Activated CD4-positive, alpha-beta T cell treated with anti-CD3 and anti-CD28 coated beads for 24 hours (primary cell): Measurements from ENCODE around the gene UGT1A5.
A peak's percentile ranks its signal among the peaks of the same experiment; 100 is the strongest.
"Not testable (repeated sequence)": the region's sequence is repeated elsewhere in the genome, so short reads cannot be mapped to it uniquely, and the experiment has no call there.

Experiments
- DNase-seq, 2 donors: peaks; one replicate each; pipeline ENCODE4 v3.0.0-alpha.2; 2020; ENCODE audit warnings: low read depth in 2 of 2

The UGT1A5 gene

DNA sequence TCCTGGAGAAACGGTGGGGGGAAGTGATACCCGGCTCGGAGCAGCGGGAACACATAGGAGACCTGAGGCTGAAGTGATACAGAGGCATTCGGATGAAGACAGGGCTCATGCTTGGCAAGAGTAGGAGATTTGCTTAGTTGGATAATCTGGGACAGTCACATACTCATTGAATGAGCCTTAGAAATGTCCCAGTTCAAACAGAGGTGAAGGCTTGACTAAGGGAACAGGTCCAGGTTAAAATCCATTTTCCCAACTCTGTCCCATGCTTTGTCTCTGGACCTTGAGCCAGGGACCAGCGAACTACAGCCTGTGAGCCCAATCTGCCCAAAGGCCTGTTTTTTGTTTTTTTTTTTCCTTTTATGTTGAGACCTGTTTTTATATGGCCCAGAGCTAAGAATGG is 18.7 kb upstream of the UGT1A5 start:
- DNase-seq = no peak

DNA sequence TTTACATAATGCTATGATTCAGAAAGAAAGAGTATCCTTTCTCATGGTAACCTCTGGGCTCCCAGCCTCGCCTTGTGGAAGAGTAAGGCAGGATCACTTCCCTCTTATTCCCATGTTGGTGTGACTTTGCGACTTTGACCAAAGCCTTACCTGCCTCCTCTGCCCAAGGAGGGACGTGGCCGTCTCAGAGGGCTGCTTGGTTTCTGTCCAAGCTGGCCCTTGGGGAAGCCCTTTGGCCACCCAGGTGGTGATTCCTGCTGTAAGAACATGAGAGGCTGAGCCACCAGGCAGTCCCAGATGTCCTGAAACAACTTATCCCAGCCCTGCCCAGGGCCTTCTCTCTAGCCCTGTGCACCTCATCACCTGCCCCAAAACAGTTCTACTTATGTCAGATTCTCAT is 14.0 kb upstream of the UGT1A5 start:
- DNase-seq = no peak

DNA sequence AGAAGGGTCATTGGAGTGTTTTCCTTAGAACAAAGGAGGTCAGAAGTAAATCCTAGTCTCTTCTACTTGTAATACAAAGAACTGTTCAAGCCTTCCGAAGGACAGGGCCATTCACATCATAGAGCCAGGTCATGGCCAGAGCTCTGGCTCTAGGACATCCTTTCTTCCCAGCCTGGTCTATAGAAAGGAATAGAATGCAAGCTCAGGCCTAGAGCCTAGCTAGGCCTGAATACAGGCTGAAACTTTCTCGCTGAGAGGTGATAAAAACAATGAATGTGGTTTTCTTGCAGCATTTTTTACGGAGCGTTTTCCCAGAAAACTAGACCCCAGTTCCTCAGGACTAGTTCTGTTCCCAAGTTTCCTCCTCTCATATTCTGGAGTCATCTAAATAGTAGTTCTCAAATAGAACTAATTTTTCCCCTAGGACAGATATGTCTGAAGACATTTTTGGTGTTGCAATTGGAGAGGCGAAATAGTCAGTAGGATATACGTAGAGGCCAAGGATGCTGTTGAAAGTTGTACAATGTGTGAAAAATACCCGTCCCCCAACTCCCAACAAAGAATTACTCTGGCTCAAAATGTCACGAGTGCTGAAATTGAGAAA is 13.2 kb upstream of the UGT1A5 start:
- no peak for DNase-seq

DNA sequence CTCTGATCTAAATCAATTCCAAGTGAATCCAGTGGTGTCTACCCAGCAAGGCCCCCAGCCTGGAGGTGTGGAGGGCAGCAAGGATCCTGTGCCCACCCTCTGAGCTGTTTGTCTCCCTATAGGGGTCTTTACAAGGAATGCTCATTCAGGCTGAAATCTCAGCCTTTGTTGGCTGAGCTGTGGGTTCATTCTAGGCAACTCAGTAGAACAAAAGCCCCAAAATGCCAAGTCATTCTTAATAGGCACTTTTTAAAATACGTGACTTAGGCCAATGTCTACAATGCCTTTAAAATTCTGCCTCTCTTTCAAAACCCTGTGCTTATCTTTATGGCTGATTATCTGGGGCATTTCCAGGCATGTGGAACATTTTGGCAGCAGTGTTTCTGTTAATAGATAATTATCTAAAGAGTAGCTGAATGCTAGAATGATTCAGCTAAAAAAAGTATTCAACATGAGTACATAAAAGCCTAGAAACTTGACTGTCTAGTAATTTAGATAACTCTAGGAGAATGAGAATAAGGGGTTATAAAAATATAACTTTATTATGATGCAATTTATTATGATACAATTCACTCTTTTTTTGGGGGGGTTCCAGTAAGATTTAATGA is 12.6 kb upstream of the UGT1A5 start:
- DNase-seq = no peak

DNA sequence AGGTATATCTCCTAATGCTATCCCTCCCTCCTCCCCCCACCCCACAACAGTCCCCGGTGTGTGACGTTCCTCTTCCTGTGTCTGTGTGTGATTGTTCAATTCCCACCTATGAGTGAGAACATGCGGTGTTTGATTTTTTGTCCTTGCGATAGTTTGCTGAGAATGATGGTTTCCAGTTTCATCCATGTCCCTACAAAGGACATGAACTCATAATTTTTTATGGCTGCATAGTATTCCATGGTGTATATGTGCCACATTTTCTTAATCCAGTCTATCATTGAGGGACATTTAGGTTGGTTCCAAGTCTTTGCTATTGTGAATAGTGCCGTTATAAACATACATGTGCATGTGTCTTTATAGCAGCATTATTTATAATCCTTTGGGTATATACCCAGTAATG is 11.9 kb upstream of the UGT1A5 start:
- DNase-seq = not testable (repeated sequence)

DNA sequence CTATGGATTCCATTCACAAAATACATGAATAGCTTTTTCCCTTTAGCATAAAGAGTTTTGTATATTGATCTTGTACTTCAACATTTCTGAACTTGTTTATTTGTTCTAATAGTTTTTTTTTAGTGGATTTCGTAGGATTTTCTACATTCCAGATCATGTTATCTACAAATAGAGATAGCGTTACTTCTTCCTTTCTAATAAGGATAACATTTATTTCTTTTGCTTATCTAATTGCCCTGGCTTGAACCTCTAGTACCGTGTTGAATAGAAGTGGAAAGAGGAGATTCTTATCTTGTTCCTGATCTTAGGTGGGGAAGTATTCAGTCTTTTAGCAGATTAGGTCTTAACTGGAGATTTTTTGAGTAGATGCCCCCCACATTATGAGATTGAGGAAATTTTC is 10.5 kb upstream of the UGT1A5 start:
- no peak for DNase-seq

DNA sequence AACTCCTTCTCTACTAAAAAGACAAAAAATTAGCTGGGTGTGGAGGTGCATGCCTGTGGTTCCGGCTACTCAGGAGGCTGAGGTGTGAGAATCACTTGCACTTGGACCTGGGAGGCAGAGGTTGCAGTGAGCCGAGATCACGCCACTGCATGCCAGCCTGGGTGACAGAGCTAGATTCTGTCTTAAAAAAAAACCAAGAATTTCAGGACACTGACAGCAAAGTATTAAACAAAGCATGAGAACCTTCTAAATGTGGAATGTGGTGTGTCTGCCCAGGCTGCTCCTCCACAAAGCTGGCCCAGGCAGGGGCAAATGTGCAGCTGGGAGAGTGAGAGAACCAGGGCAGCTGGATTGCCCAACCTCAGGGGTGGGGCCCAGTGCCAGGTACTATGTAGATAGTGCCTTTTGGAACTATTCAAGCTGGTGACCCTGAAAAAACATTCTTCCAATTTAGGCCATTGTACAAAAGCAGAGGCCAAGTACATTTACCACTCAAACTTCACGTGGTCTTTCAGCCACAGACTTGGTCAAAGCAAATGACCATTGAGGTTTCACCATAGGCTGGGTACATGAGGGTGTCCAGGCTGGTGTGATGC is 6.7 kb upstream of the UGT1A5 start:
- DNase-seq = no peak

DNA sequence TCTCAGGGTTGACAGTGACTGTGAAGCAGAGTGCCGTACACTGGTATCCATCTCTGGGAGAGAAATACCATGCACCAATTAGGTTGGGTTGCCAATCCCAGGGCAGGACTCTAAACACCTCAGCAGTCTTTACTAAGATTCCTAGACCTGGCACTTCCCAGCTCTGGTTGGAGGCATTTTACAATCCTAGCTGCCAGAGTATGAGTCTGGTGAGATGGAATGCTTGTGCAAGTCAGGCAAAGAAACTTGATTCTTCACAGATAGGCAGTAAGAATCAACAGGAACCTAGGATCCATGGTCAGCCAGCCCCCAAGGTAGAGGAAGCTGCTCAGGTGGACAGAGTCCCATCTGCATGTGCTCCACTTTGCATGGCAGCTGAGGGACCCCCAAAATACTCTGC is 6.0 kb upstream of the UGT1A5 start:
- no peak for DNase-seq

DNA sequence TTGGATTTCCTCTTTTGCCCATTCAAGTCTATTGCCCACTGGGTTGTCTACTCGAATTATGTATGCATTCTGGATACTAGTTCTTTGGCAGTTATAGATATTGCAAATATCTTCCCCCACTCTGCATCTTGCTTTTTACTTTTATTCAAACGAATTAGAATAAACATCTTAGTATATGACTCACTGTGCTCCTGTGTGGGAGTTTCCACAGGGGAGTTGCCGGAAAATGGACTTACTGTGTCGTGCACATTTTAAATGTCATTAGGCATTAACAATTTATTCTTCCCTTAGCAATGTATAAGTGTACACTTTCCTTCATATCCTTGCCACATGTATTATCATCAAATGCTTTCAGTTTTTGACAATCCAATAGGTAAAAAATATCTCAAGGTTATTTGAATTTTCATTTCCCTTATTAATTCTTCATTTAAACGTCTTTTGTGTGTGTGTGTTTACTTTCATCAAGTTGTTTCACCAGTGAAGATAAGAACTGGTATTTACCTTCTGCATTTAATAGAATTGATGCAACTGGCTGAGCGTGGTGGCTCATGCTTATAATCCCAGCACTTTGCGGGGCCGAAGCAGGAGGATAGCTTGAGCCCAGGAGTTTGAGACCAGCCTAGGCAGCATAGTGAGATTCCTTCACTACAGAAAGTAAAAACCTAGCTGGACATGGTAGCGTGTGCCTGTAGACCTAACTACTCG is 4.6 kb upstream of the UGT1A5 start:
- DNase-seq = no peak

DNA sequence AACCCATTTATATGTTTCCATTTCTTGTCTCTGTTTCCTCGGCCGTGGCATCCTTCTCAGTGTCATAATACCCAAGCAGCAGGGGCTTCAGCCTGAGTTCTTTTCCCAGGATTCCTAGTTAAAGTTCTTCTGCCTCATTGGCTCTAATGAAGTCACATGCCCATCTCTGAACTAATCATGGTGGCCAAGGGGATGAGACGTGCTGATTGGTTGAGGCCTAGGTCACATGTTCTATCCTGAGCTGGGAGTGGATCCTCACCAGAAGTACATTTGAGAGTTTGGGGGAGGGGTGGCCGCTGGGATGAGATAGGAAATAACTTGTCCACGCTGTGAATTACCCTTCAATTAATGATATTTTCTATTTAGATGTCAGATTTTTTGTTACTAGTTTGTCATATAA is 3.8 kb upstream of the UGT1A5 start:
- no peak for DNase-seq

DNA sequence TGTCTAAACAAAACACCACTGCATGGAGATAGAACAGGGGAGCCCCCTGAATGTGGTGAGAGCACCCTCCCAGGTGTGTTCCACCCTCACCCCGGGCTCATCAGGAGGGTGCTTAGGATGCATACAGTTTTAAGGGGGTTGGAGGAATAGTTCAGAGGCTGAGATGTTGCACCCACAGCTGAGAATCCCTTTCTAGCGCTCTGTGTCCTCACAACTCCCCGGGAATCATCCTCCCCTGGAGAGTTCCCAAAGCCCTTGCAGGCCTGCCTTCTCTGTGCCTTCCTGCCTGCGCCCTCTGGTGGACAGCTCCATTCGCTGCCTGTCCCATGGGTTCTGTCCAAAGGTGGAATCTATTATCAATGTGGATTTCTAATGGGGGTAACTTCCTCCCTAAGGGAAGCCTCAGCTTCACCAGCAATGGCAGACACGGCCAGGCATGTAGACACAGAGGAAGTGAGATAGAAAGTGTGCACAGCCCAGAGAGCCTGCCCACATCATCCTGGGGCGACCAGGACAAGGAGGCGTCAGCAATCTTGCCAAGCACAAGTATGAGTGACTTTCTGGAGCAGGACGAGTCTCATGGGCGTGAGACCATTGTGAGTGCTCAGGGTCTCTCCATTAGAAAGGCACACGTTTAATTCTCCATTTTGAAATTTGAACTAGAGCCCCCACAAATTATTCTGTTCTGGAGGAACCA is 1.2 kb upstream of the UGT1A5 start:
- peak; percentile 52 to 65 for DNase-seq

DNA sequence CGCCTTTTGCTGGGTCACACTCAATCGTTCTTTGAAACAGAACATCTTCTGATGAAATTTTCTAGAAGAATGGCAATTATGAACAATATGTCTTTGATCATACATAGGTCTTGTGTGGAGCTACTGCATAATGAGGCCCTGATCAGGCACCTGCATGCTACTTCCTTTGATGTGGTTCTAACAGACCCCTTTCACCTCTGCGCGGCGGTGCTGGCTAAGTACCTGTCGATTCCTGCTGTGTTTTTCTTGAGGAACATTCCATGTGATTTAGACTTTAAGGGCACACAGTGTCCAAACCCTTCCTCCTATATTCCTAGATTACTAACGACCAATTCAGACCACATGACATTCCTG is 532 bp downstream of the UGT1A5 start:
- DNase-seq = no peak

DNA sequence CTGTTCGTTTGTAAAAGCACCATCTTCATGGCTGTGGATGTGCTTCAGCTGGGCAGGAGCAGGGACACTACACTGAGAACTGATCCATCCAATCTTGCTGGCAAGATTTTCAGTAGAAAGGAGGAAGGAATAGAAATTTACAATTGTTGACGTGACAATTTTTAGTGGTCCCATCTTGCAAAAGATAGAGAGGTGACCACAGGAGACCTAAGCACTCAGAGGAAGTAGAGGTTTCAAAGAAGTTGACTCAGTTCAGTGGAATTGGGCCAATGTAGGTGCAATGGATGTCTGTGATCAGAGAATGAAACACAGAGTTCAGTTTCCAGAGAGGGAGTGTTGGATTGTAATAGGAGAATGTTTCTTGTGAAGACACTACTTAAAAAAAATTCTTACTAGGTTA is 1.4 kb downstream of the UGT1A5 start:
- DNase-seq = no peak

DNA sequence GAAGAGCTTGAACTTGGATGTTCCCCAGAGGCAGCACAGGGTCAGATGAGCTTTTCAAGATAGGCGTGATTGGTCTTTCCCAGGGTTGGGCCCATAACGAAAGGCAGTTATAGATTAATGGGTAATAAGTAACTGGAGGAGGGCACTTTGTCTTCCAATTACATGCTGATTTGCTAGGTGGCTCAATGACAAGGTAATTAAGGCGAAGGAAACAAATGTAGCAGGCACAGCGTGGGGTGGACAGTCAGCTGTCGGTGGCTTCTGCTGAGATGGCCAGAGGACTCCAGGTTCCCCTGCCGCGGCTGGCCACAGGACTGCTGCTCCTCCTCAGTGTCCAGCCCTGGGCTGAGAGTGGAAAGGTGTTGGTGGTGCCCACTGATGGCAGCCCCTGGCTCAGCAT is 5.8 kb downstream of the UGT1A5 start, which contains the start of gene UGT1A4:
Gene UGT1A4, plus strand, starts transcription at position 185 of the 400 bp plus-strand sequence. Its CDS starts 85 bp downstream, at position 270.
- no peak for DNase-seq

DNA sequence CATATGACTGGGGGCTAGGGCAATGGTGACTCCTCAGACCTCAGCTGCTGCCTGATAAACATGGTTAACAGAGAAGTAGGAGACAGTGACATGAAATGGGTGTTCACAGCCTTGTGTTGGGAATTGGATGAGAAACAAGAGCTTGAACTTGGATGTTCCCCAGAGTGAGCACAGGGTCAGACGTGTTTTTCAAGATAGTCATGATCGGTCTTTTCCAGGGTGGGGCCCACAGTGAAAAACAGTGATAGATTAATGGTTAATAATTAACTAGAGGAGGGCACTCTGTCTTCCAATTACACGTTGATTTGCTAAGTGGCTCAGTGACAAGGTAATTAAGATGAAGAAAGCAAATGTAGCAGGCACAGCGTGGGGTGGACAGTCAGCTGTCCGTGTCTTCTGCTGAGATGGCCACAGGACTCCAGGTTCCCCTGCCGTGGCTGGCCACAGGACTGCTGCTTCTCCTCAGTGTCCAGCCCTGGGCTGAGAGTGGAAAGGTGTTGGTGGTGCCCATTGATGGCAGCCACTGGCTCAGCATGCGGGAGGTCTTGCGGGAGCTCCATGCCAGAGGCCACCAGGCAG is 16.1 kb downstream of the UGT1A5 start, which contains the start of gene UGT1A3:
Gene UGT1A3, plus strand, starts transcription at position 320 of the 579 bp plus-strand sequence. Its CDS starts 85 bp downstream, at position 405.
- DNase-seq = no peak

DNA sequence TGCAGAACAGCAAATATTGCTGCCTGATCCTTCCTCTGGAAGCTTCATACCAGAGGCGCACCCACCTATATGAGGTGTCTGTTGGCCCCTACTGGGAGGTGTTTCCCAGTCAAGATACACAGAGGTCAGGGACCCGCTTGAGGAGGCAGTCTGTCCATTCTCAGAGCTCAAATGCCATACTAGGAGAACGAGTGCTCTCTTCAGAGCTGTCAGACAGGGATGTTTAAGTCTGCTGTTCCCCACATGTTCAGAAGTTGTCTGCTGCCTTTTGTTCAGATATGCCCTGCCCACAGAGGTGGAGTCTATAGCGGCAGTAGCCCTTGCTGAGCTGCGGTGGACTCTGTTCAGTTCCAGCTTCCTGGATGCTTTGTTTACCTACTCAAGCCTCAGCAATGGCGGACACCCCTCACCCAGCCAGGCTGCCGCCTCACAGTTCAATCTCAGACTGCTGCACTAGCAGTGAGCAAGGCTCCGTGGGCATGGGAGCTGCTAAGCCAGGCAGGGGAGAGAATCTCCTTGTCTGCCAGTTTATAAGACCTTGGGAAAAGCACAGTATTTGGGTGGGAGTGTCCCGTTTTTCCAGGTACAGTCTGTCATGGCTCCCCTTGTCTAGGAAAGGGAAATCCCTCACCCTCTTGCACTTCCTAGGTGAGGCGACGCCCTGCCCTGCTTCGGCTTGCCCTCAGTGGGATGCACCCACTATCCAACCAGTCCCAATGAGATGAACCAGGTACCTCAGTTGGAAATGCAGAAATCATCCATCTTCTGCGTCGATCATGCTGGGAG is 24.4 kb downstream of the UGT1A5 start:
- not testable (repeated sequence) for DNase-seq

DNA sequence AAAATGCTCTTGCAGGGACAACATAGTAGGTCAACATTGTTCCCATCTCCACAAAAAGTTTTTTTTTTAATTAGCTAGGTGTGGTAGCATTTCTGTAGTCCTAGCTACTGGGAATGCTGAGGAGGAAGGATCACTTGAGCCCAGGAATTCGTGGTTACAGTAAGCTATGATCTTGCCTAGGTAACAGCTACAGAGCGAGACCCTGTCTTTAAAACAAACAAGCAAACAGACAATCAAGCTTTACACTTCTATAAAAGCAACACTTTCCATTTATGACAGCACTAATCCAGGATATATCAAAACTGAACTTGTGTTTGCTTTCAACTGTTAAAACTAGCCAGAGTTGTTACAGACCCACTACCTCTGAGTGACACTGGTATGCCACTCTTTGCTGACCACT is 28.2 kb downstream of the UGT1A5 start:
- DNase-seq = no peak

DNA sequence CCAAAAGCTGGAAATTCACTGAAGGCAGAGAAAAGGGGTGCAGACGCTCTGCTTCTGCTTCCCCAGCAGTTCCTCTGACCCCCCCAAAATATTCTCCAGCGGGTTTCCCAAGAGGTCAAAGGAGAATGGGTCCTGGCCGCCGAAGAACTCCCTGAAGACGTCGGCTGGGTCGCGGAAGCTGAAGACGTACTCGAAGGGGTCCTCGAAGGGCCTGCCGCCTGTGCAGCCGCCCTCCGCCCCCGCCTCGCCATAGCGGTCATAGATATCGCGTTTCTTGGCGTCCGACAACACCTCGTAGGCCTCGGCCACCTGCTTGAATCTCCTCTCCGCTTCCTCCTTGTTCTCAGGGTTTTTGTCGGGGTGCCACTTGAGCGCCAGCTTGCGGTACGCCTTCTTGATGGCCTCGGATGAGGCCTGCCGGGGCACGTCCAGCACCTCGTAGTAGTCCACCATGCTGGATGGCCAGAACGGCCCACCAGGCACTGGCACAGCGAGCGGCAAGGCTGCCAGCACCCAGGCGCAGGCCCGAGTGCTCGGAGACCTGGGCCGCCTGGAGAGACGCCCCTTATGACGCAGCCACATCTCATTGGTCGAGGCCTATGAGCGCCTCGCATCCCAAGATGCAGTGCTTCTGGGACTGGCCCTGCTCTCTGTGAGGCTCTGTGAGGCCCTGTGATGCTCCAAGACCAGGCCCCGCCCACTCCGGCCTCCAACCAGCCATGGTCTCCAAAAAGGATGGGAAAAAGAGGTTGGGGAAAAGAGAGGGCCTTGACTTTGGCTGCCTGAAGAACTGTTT is 31.0 kb downstream of the UGT1A5 start:
- DNase-seq = no peak

DNA sequence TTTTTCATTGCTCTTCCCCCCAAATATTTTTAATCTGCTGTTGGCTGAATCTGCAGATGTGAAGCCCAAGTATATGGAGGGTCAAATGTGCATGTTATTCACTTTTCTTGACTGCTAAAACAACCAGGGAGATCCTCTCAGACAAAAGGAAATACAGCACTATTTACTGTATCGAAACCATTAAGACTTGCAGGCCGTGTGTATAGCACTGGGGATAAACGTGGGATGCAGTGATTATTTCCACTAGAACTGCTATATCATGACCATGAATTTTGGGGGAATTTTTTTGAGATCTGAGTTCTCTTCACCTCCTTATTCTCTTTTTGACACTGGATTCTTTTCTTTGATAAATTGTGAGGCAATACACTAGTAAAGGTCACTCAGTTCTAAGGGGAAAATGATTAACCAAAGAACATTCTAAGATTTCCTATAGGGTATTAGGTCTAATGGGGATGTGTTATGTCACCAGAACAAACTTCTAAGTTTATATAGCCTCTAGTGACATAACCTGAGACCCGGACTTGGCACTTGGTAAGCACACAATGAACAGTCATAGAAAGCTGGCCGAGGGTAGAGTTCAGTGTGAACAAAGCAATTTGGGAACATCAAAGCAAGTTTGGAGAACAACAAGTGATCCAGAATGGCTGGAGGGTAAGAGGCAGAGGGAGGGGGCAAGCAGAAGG is 32.5 kb downstream of the UGT1A5 start:
- no peak for DNase-seq

DNA sequence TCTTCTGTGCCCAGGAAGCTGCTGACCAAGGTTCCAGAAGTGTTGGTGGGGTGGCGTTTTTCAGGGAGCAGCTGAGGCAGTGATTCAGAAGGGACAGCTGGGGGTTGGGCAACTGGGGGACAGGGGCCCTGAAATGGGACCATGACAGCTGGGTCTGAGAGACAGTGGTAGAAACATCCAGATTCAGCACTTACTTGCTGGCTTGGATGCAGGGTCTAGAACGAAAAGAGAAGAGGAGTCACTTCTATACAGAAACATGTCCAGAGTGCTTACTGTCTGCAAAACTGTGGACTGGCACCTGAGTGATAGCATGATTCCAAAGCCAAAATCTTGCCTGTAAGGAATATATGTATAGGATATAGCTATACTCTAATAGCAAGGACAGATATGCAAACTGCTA is 33.1 kb downstream of the UGT1A5 start:
- not testable (repeated sequence) for DNase-seq
